ENCODE measurements around the gene L2HGDH.

The L2HGDH gene

DNA sequence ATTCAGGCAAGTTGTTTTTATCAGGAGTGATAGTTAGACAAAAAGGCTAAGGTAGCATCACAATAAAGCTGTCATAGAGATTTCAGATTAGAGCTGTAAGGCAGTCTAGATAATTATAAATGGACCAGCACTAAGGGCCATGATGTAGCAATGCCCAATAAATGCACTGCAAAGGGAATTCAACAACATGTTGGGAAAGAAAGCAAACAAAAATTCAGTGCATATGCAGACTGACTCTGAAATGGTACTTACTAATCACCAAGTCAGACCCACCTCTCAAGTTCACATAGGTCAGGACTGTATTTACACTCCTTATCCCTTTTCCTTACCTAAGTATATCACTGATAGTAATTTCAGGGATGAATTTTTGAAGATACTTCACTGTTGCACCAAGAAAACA lies 47.0 kb downstream of the L2HGDH start:
- no peak for DNase-seq
- Histone ChIP-seq H3K4me1 (no peaks in the 10 kb centered on the region), H3K27me3 (no peaks in the 10 kb centered on the region), H3K4me3 (ENCODE audit: low read depth, low read length) (no peak overlapping the region), H3K36me3 (peaks cover 5% of the 10 kb centered on the region), H3K9me3 (no peaks in the 10 kb centered on the region)
- TF ChIP-seq, protein P1, sequence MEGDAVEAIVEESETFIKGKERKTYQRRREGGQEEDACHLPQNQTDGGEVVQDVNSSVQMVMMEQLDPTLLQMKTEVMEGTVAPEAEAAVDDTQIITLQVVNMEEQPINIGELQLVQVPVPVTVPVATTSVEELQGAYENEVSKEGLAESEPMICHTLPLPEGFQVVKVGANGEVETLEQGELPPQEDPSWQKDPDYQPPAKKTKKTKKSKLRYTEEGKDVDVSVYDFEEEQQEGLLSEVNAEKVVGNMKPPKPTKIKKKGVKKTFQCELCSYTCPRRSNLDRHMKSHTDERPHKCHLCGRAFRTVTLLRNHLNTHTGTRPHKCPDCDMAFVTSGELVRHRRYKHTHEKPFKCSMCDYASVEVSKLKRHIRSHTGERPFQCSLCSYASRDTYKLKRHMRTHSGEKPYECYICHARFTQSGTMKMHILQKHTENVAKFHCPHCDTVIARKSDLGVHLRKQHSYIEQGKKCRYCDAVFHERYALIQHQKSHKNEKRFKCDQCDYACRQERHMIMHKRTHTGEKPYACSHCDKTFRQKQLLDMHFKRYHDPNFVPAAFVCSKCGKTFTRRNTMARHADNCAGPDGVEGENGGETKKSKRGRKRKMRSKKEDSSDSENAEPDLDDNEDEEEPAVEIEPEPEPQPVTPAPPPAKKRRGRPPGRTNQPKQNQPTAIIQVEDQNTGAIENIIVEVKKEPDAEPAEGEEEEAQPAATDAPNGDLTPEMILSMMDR (IDR thresholded peaks at IDR 0.05; ENCODE audit: low read depth, low read length): no peak

DNA sequence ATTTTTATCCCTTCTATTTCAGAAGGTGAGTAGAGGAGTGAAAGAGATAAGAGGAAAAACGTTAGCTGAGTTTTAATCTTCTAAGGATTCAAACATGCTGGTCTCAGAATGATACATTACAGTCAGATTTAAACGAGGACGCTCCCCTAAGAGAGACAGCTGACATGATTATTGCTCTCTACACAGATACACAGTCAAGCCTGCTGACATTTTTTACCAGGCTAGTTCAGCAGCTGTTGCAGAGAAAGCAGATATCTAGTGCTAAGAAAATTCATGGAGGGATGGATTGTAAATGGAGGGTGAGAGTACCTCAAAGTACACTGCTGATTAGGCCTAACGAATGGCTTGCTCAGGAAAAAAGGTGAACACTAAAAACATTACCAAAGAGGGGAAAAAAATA lies 48.7 kb downstream of the L2HGDH start:
- Histone ChIP-seq H3K4me1 (no peaks in the 10 kb centered on the region), H3K36me3 (peaks cover 4% of the 10 kb centered on the region), H3K9me3 (no peaks in the 10 kb centered on the region), H3K27me3 (no peaks in the 10 kb centered on the region), H3K4me3 (ENCODE audit: low read depth, low read length) (no peak overlapping the region)
- no peak for DNase-seq
- TF ChIP-seq, protein P1 (IDR thresholded peaks at IDR 0.05; ENCODE audit: low read depth, low read length): no peak

DNA sequence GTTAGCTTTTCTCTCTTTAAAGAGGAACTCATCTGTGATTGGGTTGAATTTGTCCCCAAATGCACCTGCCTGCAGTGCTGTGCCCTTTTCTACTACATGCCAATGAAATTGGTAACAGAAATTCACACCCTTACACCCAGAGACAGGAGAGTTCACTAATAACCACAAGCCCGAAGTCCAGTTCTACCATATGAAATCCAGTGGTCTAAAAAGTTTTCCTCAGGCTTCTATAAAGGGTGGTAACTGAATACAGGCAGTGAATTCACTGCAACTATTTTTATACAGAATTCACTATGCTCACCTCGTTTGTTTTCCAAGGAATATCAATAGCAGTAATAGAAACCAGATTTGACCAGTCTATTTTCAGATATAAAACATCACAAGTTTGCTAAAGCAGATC lies 49.2 kb downstream of the L2HGDH start:
- TF ChIP-seq, protein P1 (IDR thresholded peaks at IDR 0.05; ENCODE audit: low read depth, low read length): no peak
- Histone ChIP-seq H3K4me1 (no peaks in the 10 kb centered on the region), H3K27me3 (no peaks in the 10 kb centered on the region), H3K36me3 (peaks cover 4% of the 10 kb centered on the region), H3K4me3 (ENCODE audit: low read depth, low read length) (no peak overlapping the region), H3K9me3 (no peaks in the 10 kb centered on the region)
- no peak for DNase-seq

DNA sequence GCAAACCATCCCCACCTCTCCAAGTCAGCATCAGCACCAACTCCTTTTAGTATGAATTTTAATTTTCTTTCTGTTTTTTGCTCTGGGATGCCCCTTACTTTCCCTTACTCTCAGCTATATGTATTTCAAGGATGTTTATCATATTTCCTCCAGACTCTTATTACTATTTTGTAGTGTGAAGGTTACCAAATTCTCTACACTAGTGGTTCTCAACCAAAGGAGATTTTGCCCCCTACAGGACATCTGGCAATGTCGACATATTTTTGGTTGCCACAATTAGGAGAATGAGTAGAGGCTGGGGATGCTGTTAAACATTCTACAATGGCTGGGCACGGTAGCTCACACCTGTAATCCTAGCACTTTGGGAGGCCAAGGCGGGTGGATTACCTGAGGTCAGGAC lies 51.5 kb downstream of the L2HGDH start:
- peak; percentile 14 for DNase-seq

DNA sequence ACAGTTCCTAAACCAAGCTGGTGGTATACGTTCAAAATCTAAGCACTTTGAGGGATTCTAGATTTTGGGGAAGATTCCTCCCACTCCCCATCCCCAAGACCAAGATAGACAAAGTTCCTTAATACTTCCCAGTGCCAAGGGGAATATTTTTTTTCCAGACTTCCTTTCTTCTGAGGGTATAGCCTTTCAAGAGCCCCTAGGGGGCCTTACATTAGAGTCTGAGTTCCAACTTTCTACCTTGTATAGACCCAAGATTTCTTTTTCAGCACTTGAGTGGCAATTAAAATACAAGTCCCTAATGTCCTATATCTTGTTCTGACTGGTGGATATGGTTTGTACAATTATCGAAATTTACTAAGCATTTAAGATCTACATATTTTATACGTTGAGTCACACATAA lies 52.0 kb downstream of the L2HGDH start:
- H3K9me3 ChIP-seq: no peaks in the 10 kb centered on the region
- H3K4me1 ChIP-seq: no peaks in the 10 kb centered on the region
- TF ChIP-seq, protein P1 (IDR thresholded peaks at IDR 0.05; ENCODE audit: low read depth, low read length): no peak
- no peaks in the 10 kb centered on the region for H3K27me3 ChIP-seq
- H3K4me3 ChIP-seq (ENCODE audit: low read depth, low read length): no peak overlapping the region
- H3K36me3 ChIP-seq: peaks cover 4% of the 10 kb centered on the region
- DNase-seq: no peak

More for the DNA sequence above, 51.5 kb downstream of the L2HGDH start:
- Histone ChIP-seq H3K9me3 (no peaks in the 10 kb centered on the region), H3K36me3 (peaks cover 4% of the 10 kb centered on the region), H3K4me1 (no peaks in the 10 kb centered on the region), H3K4me3 (ENCODE audit: low read depth, low read length) (no peak overlapping the region), H3K27me3 (no peaks in the 10 kb centered on the region)
- TF ChIP-seq, protein P1 (IDR thresholded peaks at IDR 0.05; ENCODE audit: low read depth, low read length): peak; percentile 65

DNA sequence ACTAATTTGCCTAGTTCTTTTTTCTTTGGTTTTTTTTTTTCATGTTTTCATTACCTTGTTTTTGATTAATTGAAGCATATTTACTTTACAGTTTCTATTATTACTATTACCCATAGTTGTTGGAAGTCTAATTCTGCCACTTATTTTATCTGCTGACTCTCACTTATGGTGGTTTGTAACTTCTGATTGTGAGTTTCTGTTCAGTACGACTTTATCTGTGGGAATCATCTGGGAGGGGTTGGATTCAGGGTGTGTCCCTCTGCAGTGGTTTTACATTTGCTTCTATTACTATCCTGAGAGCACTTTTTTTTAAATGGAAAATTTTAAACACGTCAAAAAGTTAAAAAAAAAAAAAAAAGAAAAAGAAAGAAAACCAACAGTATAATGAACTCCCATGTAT lies 54.3 kb downstream of the L2HGDH start:
- no peak for DNase-seq
- Histone ChIP-seq H3K4me3 (ENCODE audit: low read depth, low read length) (no peak overlapping the region), H3K9me3 (no peaks in the 10 kb centered on the region), H3K36me3 (no peaks in the 10 kb centered on the region; the same call in 1 of the 2 replicates), H3K27me3 (no peaks in the 10 kb centered on the region), H3K4me1 (no peaks in the 10 kb centered on the region)
- TF ChIP-seq, protein P1 (IDR thresholded peaks at IDR 0.05; ENCODE audit: low read depth, low read length): no peak
